NCI-H1105 treated with DMSO at 0.1 percent for 48 hours (cell line): ENCODE measurements around the gene PANX2.
A peak's percentile ranks its signal among the peaks of the same experiment; 100 is the strongest.

Experiments used
- DNase-seq: peaks from one replicate; lab custom pipeline; 2025; lab: John Stamatoyannopoulos, UW

The PANX2 gene

GRCh38 chr22:50216055-50216683 lies 45.6 kb downstream of the PANX2 start:
- no peak for DNase-seq

- no peak for DNase-seq
Measured at GRCh38 chr22:50216684-50217520, 46.4 kb downstream of the PANX2 start.

GRCh38 chr22:50217543-50218152 lies 47.1 kb downstream of the PANX2 start:
- DNase-seq, result no peak

- DNase-seq, result no peak
Measured at GRCh38 chr22:50218153-50218995, 47.8 kb downstream of the PANX2 start.

GRCh38 chr22:50218996-50219727 lies 48.6 kb downstream of the PANX2 start:
- DNase-seq, result peak; percentile 67

GRCh38 chr22:50219800-50220602 lies 49.5 kb downstream of the PANX2 start:
- DNase-seq, result no peak

- no peak for DNase-seq
Measured at GRCh38 chr22:50220603-50221409, 50.3 kb downstream of the PANX2 start.

- DNase-seq, result no peak
Measured at GRCh38 chr22:50221410-50222300, 51.1 kb downstream of the PANX2 start.

- no peak for DNase-seq
Measured at GRCh38 chr22:50222508-50222907, 52.0 kb downstream of the PANX2 start.

- DNase-seq, result no peak
Measured at GRCh38 chr22:50224071-50224470, 53.5 kb downstream of the PANX2 start.

- no peak for DNase-seq
Measured at GRCh38 chr22:50225200-50225969, 54.9 kb downstream of the PANX2 start.

GRCh38 chr22:50226063-50226874 lies 55.7 kb downstream of the PANX2 start:
- DNase-seq, result no peak

GRCh38 chr22:50226875-50227165 lies 56.3 kb downstream of the PANX2 start:
- DNase-seq, result no peak

- no peak for DNase-seq
Measured at GRCh38 chr22:50227579-50228215, 57.2 kb downstream of the PANX2 start.

GRCh38 chr22:50228366-50228765 lies 57.8 kb downstream of the PANX2 start:
- DNase-seq, result no peak

- DNase-seq, result no peak
Measured at GRCh38 chr22:50229370-50229769, 58.8 kb downstream of the PANX2 start.
